Effector CD4-positive, alpha-beta T cell (primary cell): Measurements from ENCODE around the gene OTX2.

Experiments
- DNase-seq: peaks from one replicate; pipeline ENCODE4 v3.0.0-alpha.2; 2020

Gene OTX2

DNA sequence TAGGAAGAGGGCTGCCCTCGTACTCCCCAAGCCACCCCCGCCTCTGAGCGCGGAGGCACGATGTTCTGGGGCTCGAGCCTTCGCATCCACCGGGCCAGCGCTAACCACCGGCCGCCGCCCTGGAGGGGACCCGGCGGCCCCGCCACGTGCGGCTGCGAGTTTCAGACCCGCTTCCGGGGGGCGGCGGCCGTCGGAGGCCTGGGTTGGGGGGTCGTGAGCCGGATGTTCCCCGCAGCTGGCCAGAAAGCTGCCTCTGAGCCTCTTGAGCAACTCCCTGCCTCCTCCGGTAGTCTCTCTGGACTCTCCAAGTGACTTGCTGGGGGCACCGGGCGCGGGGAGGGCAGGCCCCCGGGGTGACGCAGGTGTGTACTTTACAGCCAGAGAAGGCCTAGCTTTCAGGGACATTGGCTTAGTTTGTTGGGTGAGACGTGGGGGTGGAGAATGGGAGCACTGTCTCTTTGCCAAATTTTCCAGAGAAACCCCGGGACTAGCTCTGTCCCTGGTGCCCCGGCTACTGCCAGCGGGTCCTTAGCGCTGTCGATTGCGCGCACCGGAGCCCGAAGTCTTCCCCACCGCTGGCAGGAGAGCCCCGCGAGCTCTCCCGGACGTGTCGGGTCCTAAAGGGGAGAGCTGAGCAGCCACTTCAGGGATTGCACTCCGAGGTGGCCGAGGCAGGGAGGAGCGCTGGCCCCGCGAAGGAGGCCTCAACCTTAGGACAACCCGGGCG, 15.6 kb downstream of the OTX2 start:
- DNase-seq, result no peak

DNA sequence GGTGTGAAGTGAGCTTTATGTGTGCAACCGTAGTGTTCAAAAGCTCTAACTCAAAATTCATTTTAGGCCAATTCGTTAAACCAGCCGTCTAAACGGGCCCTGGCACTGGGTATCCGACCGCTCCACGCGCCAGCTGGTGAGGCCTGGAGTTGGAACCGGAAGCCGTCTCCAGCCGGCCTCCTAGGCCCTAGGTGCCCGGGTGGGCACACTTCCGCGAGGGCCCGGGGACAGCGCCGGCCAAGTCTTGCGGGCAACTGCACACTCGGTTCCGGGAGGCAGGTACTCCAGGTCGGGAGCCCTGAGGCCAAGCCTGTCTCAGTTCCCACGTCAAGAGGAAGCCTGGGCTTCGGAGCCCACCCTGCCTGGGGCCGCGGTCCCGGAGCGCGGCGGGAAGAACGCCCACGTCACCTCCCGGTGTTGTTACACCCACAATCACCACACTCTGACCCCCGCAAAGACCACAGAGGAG, 16.2 kb downstream of the OTX2 start:
- DNase-seq, result no peak

- no peak for DNase-seq
These were observed 20.3 kb downstream of the OTX2 start for GRCh38 chr14:56789955-56790354.

- DNase-seq, result no peak
These were observed 22.7 kb downstream of the OTX2 start for GRCh38 chr14:56787530-56787929.

DNA sequence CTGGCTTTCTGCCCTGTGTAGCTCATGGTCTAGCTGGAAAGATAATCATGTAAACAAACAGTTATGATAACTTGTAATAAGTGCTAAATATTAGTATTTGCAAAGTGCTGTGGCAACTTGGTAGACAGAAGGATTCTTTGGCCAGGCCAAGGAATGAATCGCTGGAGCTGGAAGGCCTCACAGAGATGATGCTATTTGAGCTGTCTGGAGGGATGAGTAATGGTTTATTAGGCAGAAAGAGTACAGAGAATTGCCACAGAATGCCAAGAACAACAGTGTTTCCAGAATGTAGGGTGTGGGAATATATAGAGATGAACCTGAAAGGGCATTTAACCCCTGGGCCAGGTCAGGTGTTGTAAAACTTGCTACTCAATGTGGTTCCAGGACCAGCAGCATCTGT, 27.6 kb downstream of the OTX2 start:
- no peak for DNase-seq

DNA sequence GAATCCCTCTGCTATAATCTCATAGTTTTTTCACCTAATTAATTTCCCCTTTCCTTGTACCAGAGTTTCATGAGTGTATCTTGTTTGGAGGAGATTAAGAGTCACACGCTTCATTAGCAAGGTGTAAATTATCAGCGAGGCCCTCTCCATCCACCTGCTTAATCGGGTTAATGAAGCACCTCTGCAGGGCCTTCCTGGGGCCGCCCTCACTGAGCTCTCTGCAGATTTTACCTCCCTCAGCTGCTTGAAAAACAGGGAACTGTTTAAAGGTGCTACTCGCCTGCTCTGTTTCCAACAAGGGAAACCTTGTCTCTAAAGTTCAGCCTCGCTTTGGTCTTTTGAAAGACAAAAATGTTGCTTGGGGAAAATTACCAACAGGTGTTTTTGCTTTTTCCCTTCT, 35.8 kb downstream of the OTX2 start:
- no peak for DNase-seq

DNA sequence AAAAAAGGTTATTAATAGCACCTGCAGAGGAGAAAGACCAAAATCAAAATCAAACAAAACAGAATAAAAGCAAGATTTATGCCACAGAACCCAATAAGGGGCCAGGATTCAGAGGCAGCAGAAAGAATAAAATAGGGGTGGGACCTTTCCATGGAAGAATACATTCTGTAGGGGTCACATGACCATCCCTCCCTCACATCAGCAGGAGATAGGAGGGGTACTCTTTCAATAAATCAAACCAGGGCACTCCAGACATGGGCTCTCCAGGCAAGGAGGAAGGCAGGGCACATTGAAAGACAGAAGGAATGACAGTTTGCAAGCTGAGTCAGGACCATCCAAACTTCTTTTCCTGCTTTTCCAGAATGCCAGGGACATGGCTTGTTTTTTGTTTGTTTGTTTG, 39.8 kb downstream of the OTX2 start:
- DNase-seq, result no peak

- DNase-seq, result no peak
These were observed 49.9 kb downstream of the OTX2 start for GRCh38 chr14:56760164-56760914.

- no peak for DNase-seq
These were observed 50.6 kb downstream of the OTX2 start for GRCh38 chr14:56759633-56760032.

- no peak for DNase-seq
These were observed 51.2 kb downstream of the OTX2 start for GRCh38 chr14:56759094-56759493.

- DNase-seq, result no peak
These were observed 55.4 kb downstream of the OTX2 start for GRCh38 chr14:56754921-56755320.

- no peak for DNase-seq
These were observed 56.9 kb downstream of the OTX2 start for GRCh38 chr14:56753396-56753795.

DNA sequence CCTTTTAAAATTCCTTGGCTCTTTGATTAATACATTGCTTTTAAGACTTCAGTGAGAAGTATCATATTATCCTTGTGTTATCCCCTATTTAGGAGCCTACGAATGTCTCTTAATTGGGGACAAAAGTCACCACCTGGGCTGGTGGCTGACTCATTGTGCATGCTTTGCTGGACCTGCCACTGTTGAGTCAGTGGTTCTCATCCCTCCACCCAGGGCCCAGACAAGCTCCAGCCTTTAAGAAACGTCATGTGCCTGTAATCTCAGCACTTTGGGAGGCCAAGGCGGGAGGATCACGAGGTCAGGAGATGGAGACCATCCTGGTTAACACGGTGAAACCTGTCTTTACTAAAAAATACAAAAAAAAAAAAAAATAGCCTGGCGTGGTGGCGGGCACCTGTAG, 57.9 kb downstream of the OTX2 start:
- no peak for DNase-seq

- no peak for DNase-seq
These were observed 58.8 kb downstream of the OTX2 start for GRCh38 chr14:56751471-56751870.
